HuH-7 (cell line): Measurements from ENCODE around the gene CCN6.
"Not testable (repeated sequence)": the region's sequence is repeated elsewhere in the genome, so short reads cannot be mapped to it uniquely, and the experiment has no call there.

ENCODE experiments used
- DNase-seq: peaks from one replicate; pipeline ENCODE4 v3.0.0; 2011; ENCODE audit warnings: low spot score

CCN6 gene

GRCh38 chr6:112030206-112030960, 23.5 kb upstream of the CCN6 start:
- DNase-seq, result no peak

GRCh38 chr6:112030961-112031660, 22.8 kb upstream of the CCN6 start:
- DNase-seq, result no peak

GRCh38 chr6:112031960-112032359, 21.9 kb upstream of the CCN6 start:
- DNase-seq, result no peak

GRCh38 chr6:112032728-112033127, 21.2 kb upstream of the CCN6 start:
- no peak for DNase-seq

- no peak for DNase-seq
Measured at GRCh38 chr6:112033791-112034615, 19.9 kb upstream of the CCN6 start.

- DNase-seq, result no peak
Measured at GRCh38 chr6:112034616-112034995, 19.3 kb upstream of the CCN6 start.

GRCh38 chr6:112036088-112036637, 17.7 kb upstream of the CCN6 start:
- no peak for DNase-seq

- no peak for DNase-seq
Measured at GRCh38 chr6:112037783-112038216, 16.1 kb upstream of the CCN6 start.

- DNase-seq, result no peak
Measured at GRCh38 chr6:112038268-112038667, 15.6 kb upstream of the CCN6 start.

GRCh38 chr6:112038756-112039430, 15.0 kb upstream of the CCN6 start:
- DNase-seq, result no peak

GRCh38 chr6:112039431-112039770, 14.5 kb upstream of the CCN6 start:
- DNase-seq, result no peak

GRCh38 chr6:112040956-112041355, 12.9 kb upstream of the CCN6 start:
- DNase-seq, result no peak

GRCh38 chr6:112041535-112041934, 12.4 kb upstream of the CCN6 start:
- no peak for DNase-seq

GRCh38 chr6:112043032-112044007, 10.6 kb upstream of the CCN6 start:
- DNase-seq, result peak; percentile 88

GRCh38 chr6:112044196-112044595, 9.7 kb upstream of the CCN6 start:
- DNase-seq, result no peak

- no peak for DNase-seq
Measured at GRCh38 chr6:112044856-112045255, 9.0 kb upstream of the CCN6 start.

- not testable (repeated sequence) for DNase-seq
Measured at GRCh38 chr6:112047523-112047922, 6.4 kb upstream of the CCN6 start.

- DNase-seq, result no peak
Measured at GRCh38 chr6:112049026-112049799, 4.7 kb upstream of the CCN6 start.

GRCh38 chr6:112049996-112050395, 3.9 kb upstream of the CCN6 start:
- DNase-seq, result no peak

- no peak for DNase-seq
Measured at GRCh38 chr6:112050429-112050828, 3.5 kb upstream of the CCN6 start.
